C4-2B (cell line): ENCODE results near the gene HLA-E.
A peak's percentile ranks its signal among the peaks of the same experiment; 100 is the strongest.
"Not testable (repeated sequence)": the region's sequence is repeated elsewhere in the genome, so short reads cannot be mapped to it uniquely, and the experiment has no call there.

Experiments
- H3K27ac ChIP-seq: fragments of 450-650 bp; 2 replicates; pipeline ENCODE4 v1.5.1; 2017
- CTCF ChIP-seq: fragments of 450-650 bp; conservative IDR thresholded peaks from 2 replicates; pipeline ENCODE4 v1.5.1; 2017; ENCODE audit warnings: mild to moderate bottlenecking
- ZFX ChIP-seq: fragments of 450-650 bp; IDR thresholded peaks from 2 replicates; pipeline ENCODE4 v1.6.1; 2017

The HLA-E gene

GRCh38 chr6:30515944-30516753 is 26.8 kb downstream of the HLA-E start:
- H3K27ac ChIP-seq, result peak overlapping the region; percentile 52
- TF ChIP-seq CTCF, result no peak
- no peak for TF ChIP-seq ZFX

GRCh38 chr6:30516754-30517076 is 27.4 kb downstream of the HLA-E start:
- H3K27ac ChIP-seq, result peak overlapping the region; percentile 52

GRCh38 chr6:30517767-30518504 is 28.6 kb downstream of the HLA-E start:
- H3K27ac ChIP-seq, result not testable (repeated sequence)

GRCh38 chr6:30518505-30519145 is 29.3 kb downstream of the HLA-E start:
- not testable (repeated sequence) for H3K27ac ChIP-seq

- H3K27ac ChIP-seq, result no peak overlapping the region
- TF ChIP-seq ZFX, result no peak
- TF ChIP-seq CTCF, result no peak
These were observed 31.2 kb downstream of the HLA-E start for GRCh38 chr6:30520522-30520921.

- not testable (repeated sequence) for H3K27ac ChIP-seq
These were observed 31.8 kb downstream of the HLA-E start for GRCh38 chr6:30521082-30521481.

GRCh38 chr6:30521952-30522351 is 32.6 kb downstream of the HLA-E start:
- H3K27ac ChIP-seq, result not testable (repeated sequence)

GRCh38 chr6:30526444-30526843 is 37.1 kb downstream of the HLA-E start:
- not testable (repeated sequence) for H3K27ac ChIP-seq

GRCh38 chr6:30529349-30529875 is 40.1 kb downstream of the HLA-E start:
- not testable (repeated sequence) for H3K27ac ChIP-seq

- H3K27ac ChIP-seq, result no peak overlapping the region
- TF ChIP-seq ZFX, result no peak
- TF ChIP-seq CTCF, result no peak
These were observed 40.7 kb downstream of the HLA-E start for GRCh38 chr6:30530014-30530413.

GRCh38 chr6:30533460-30534294 is 44.4 kb downstream of the HLA-E start:
- TF ChIP-seq CTCF, result no peak
- TF ChIP-seq ZFX, result no peak
- H3K27ac ChIP-seq, result no peak overlapping the region
